RPMI8226 (cell line): ENCODE measurements around the gene CD99L2.
A peak's percentile ranks its signal among the peaks of the same experiment; 100 is the strongest.
"Not testable (repeated sequence)": the region's sequence is repeated elsewhere in the genome, so short reads cannot be mapped to it uniquely, and the experiment has no call there.

ENCODE experiments used
- DNase-seq: peaks from one replicate; pipeline ENCODE4 v3.0.0-alpha.2; 2015

The CD99L2 gene

DNA sequence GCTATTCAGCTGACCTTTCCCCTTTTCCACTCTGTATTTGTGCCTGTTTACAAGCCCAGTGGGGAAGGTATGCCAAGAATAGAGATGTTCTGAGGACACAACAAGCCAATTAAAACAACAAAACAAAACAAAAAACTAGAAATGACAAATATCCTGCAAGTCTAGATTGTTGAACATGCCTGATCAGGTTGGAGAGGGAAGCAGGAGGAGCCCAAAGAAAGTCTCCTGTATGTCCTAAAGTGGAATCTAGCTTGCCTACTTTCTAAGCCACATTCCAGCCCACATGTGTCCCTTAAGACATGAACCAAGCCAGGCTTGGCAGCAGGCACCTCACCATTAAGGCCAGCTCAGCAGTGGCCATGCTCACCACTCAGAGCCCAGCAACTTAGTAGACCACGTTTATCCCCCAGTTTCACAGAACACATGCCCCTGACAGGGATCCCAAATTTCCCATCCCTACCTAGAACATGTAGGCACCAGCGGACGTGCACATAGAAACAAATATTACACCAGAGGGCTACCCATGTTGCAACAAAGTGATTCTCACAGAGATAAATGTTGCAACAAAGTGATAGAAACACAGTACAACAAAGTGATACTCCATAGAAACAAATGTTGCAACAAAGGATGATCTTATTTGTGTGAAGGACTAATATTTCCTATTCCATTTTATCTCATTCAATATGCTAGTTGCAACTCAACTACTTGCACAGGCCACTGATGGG, 48.3 kb downstream of the CD99L2 start:
- DNase-seq: no peak

DNA sequence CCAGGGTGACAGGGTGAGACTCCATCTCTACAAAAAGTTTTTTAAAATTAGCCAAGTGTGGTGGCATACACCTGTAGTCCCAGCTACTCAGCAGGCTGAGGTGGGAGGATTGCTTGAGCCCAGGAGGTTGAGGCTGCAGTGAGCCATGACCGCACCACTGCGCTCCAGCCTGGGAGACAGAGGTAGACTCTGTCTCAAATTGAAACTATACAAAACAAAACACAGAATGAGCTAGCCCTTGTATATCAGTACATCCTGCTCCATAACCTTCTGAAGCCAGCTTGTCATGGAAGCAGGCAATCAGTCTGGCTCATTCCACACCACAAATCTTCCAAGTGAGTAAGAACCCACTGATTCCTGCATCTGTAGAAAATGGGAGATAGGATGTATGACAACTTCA, 49.0 kb downstream of the CD99L2 start:
- no peak for DNase-seq

DNA sequence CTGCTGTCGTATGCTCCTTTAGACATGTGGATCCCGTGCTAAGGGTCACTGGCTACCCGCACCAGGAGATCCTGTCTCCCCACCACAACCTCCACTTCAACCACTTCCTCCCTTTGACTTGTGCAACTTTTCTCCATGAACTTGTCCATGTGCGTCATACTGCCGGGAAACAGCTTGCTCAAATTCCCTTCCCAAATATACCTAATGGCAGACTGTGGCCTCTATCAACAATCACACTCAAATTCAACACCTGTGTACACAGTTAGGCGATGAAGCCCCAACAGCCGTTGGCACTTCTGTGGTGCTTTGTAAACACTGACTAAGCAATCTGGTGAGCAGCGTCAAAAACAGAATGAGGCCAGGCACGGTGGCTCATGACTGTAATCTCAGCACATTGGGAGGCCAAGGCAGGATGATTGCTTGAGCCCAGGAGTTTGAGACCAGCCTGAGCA, 49.5 kb downstream of the CD99L2 start:
- peak; percentile 6 for DNase-seq

DNA sequence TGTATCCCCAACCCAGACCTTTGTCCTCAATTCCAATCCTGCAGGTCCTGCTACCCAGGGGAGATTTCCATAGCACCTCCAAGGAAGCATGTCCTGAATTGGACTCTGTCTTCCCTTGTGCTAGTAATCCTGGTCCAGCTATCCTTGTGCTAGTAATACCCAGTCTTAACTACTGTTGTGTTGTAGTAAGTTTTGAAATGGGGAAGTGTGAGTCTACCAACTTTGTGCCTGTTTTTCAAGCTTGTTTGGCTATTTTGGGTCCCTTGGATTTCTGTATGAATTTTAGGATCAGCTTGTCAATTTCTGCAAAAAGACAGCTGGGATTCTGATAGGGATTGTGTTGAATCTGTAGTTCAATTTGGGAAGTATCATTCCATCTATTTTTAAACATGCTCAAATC, 51.4 kb downstream of the CD99L2 start:
- DNase-seq: no peak

DNA sequence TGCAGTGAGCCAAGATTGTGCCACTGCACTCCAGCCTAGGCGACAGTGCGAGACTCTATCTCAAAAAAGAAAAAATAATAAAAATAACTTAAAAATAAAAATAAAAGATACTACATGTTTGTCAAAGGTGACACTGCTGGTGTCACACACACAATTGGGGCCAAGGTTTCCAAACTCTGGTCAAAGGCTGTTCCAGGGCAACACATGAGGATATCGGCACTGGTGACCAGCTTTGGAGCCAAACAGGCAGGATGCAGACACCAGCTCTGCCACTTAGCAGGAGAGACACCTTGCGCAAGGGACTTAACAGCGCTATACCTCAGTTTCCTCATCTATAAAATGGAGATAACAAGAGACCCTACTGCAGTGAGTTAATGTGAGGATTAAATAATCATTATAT, 52.3 kb downstream of the CD99L2 start:
- DNase-seq: no peak

DNA sequence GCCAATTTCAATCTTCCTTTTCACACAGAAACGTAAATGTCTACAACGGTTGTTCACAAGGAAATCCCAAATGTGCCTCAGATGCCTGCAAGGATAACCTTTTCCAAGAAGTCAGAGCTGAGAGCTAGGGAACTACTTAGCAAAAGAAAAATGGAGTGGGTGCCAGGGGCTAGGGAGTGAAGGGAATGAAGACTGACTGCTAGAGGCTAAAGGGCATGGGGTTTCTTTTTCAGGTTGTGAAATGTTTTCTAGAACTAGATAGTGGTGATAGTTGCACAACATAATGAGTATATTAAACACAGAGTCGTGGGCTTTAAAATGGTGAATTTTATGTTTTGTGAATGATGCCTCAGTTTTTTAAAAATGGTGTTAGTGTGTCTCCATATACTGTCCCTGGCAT, 53.4 kb downstream of the CD99L2 start:
- DNase-seq: no peak

DNA sequence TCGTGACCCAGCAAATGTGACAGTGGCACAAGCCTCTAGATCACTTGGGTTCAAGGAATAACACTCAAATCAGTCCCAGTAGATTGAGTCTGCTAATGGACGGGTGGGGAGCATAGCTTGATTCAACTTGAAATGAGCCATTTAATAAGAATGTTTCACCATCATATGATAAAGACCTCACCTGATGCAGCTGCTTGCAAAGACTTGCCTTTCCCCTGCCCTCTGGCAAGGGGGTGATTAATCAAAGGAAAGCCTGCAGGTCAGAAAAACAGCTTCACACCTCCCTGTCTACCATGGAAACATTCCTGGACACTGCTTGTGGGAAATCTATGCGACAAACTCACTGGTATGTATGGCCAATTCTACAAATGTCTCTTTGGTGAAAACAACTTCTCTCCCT, 54.5 kb downstream of the CD99L2 start:
- DNase-seq: no peak

DNA sequence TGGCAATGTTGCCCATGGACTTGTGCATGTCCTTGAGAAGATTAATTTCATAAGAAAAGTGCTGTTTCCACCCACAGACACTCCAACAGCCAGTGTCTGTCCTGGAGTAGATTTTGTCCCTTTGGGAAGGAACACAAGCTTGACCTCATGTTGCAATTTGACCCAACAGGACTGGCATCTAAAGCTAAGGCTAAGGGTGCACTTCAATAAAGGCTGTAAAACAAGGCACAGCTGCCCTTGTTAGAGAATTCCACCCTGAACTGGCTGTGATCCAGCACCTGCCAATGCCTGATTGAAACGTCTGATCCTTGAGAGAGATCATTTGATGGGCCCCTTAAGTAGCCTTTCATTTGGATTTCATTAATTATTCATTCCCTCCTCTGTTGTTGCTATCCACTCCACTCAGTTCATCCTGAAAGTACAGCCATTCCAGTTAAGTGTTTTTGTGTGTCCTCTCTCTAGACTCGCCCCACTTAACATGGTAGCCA, 56.2 kb downstream of the CD99L2 start:
- DNase-seq: no peak

DNA sequence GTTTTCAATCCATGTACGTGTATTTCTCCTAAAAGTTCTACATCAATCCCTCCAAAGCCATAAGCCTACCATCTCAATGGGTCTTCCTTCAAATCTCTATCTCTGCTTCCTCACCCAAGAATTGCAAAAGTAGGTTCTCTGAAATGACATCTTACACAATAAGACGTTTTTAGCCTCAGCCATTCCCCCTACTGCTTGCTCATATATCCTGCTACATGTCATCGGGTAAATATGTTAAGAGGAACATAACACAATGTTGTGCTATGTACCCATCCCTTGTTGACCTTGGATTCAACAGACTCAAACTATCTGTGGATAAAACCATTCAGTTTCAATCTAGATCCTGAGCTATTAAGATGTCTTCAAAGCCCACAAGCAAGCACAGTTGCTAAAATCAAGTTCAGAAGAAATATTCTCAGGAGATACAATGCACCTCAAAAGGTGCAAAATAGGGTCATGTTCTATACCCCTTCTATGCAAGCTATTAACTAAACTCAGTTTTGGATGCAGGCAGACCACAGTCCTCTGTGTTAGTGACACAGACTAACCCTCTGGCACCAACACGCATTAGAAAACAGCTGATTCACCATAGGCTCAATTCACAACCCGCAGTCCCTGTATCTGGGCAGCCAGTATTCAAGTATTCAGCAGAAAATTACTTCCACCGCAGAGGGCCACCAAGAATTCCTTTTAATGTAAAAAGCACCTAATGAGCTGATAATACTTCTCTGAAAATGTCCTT, 56.8 kb downstream of the CD99L2 start:
- DNase-seq: no peak

DNA sequence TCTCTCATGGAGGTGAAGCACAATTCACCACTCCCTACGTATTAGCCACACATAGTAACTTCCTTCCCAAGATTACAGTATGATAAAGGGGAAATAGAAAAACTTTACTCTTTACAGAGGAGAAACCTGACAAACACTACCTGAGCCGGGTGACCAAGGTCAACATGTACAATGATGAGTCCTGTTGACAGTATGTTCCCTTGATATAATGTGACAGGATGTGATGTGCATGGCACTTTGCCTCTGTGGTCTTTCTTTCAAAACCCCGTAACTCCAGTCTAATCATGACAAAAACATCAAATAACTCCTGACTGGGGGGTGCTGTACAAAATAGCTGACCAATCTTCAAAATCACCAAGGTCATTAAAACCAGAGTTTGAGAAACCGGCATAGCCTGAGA, 60.6 kb downstream of the CD99L2 start:
- no peak for DNase-seq

DNA sequence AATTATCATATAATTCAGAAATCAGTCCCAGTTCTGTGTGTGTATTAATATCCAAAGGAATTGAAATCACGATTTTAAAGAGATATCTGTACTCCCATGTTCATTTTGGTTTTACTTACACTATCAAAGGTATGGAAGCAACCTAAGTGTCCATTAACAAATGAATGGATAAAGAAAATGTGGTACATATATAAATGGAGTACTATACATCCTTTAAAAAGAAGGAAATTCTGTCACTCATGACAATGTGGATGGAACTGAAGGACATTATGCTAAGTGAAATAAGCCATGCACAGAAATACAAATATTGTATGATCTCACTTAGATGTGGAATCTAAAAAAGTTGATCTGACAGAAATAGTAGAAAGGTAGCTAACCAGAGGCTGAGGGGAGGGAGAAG, 63.8 kb downstream of the CD99L2 start:
- no peak for DNase-seq

DNA sequence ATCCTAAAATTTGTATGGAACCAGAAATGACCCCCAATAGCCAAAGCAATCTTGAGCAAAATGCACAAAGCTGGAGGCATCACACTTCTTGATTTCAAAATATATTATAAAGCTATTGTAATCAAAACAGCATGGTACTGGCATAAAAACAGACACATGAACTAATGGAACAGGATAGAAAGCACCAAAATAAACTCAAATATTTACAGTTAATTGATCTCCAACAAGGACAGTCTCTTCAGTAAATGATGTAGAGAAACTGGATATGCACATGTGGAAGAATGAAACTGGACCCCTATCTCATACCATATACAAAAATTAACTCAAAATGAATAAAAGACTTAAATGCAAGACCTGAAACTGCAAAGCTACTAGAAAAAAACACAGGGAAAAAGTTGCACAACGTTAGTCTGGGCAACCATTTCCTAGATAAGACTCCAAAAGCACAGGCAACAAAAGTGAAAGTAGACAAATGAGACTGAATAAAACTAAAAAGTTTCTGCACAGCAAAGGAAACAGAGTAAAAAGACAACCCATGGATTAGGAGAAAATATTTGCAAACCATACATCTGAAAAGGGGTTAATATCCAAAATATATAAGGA, 64.9 kb downstream of the CD99L2 start:
- DNase-seq: no peak

DNA sequence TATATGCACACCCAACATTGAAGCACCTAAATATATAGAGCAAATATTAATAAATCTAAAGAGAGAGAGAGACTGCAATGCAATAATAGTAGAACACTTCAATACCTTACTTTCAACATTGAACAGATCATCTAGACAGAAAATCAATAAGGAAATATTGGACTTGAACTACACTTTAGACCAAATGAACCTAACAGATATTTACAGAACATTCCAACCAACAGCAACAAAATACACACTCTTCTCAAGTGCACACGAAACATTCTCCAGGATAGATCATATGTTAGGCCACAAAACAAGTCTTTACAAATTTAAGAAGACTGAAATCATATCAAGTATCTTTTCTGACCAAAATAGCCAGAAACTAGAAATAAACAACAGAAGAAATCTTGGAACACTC, 66.6 kb downstream of the CD99L2 start:
- DNase-seq: no peak

DNA sequence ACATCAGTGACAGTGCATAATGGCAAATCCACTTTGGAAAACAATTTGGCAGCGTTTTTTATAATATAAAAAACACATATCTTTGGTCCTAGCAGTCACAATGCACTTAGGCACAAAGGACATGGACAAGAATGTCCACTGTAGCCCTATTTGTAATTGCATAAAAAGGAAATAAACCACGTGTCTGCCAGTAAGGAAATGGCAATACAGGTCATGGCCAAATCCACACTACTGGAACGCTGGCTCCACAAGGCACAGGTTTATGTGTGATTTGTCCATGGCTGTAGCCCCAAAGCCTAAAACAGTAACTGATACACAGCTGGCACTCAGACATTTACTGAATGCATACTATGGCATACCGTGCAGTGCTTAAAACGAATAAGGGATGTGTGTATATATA, 69.7 kb downstream of the CD99L2 start:
- no peak for DNase-seq

DNA sequence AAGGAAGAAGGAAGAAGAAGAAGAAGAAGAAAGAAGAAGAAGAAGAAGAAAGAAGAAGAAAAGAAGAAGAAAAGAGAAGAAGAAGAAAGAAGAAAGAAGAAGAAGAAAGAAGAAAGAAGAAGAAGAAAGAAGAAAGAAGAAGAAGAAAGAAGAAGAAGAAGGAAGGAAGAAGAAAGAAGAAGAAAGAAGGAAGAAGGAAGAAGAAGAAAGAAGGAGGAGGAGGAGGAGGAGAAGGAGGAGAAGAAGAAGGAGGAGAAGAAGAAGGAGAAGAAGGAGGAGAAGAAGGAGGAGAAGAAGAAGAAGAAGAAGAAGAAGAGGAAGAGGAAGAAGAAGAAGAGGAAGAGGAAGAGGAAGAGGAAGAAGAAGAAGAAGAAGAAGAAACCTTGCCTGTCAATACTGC, 74.1 kb downstream of the CD99L2 start:
- not testable (repeated sequence) for DNase-seq

DNA sequence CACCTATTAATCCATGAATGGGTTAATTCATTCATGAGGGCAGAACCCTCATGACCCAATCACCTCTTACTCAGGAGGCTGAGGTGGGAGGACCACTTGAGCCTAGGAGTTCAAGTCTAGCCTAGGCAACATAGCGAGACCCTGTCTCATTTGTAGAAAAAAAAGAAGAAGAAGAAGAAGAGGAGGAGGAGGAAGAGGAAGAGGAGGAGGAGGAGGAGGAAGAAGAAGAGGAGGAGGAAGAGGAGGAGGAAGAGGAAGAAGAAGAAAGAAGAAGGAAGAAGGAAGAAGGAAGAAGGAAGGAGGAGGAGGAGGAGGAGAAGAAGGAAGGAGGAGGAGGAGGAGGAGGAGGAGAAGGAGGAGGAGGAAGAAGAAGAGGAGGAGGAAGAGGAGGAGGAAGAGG, 74.6 kb downstream of the CD99L2 start:
- DNase-seq: not testable (repeated sequence)

DNA sequence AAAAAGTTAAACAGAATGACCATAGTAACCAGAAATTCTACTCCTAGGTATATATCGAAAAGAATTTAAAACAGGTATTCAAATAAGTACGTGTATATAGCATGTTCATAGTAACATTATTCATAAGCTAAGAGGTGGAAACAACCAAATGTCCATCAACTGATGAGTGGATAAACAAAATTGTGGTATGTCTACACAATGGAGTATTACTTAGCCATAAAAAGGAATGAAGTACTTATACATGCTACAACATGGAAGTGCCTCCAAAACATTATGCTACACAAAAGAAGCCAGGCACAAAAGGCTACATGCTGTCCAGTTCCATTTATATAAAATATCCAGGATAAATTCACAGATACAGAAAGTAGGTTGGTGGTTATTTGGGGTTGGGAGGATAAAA, 76.5 kb downstream of the CD99L2 start:
- DNase-seq: no peak

DNA sequence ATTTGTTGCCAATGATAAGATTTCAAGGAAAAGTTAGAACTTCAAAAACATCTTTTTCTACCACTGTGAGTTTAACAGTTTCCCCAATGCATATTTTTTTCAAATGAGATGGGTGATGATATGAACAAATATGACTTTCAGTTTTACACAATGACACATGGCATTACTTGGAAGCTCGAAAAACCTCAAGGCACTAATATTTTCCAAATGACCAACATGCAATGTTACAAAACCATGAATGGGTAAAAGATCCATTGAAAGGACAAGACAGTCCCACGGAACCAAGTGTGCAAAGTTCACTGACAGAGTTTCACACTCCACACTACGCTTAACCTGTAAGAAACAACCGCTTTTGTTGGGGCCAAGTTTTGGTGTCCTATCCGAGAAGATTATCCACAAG, 84.5 kb downstream of the CD99L2 start:
- DNase-seq: no peak

DNA sequence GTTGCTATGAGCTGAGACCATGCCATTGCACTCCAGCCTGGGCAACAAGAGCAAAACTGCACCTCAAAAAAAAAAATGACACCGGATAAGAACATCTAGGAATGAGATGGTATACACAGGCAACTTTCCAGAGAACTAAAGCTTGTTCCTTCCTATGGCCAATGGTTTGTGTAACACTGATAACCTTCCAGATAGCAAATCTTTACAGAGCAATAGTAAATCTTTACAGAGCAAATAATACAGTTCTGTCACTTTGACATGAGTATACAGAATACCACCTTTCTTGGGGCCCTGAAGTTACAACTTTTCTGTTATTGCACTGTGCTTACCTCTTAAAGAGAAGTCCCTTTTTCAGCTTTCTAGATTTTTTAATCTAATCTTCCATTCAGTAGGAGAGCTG, 91.6 kb downstream of the CD99L2 start:
- no peak for DNase-seq

DNA sequence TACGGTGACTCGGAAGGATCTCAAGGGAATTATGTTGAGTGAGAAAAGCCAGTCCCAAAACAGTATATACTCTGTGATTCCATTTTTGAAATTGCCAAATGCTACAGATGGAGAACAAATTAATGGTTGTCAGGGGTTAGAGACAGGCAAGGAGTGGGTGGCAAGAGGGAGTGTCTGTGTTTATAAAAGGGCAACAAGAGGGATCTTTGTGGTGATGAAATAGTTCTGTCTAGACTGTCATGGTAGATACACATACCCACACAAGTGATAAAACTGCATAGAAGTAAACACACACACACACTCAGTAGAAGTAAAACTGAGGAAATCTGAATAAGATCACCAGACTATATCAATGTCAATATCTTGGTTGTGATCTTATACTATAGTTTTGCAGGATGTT, 92.7 kb downstream of the CD99L2 start:
- DNase-seq: no peak

DNA sequence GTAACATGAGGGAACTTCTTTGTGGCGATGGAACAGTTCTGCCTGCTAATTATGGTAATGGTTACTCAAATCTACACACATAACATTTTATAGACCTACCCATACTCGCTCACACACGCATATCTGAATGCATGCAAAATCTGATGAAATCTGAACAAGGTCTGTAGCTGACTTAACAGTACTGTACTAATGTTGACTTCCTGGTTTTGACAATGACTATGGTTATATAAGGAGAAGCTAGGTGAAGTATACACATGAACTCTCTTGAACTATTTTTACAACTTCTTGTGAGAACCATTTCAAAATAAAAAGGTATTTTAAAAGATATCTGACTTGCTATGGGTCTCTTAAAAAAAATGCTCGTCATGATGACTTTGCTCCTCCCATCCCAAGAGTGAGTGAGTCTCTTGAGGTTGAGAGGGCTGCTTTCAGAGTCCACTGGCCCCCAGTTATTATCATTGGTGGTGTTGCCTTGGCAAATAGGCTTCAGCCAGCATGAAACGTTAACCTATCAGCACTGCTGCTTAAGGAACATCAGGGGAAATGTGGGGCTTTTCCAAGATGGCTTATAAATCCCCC, 105.4 kb downstream of the CD99L2 start:
- DNase-seq: no peak

DNA sequence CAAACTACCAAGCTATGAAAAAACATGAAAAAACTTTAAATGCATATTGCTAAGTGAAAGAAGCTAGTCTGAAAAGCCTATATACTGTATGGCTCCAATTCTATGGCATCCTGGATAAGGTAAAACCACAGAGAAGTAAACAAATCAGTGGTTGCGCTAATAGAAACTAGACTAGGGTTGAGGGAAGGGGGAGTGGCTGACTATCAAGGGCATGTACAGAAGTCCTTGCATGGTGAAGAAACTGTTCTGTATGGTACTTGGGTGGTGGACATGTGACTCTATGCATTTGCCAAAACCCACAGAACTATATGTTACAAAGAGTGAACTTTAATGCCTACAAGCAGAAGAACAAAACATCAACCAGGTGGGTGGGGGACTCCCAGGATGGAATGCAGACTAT, 108.4 kb downstream of the CD99L2 start:
- DNase-seq: no peak

DNA sequence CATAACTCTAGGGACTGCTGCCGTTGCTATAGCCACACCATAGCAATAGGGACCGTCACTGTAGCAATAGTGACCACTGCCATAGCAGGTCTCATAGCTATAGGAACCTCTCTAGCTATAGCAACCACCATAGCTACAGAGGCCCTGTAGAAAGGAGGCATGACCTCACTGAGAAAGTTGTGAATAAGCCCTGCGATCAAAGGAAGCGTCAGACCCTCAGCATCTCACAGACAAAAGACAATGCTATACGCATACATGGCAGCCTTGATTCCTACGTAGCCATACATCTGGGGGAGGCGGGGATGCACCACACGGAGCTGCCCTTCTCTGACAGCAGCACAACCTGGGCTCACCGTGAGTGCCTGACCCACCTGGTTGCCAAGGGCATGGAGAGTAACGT, 116.8 kb downstream of the CD99L2 start:
- no peak for DNase-seq

DNA sequence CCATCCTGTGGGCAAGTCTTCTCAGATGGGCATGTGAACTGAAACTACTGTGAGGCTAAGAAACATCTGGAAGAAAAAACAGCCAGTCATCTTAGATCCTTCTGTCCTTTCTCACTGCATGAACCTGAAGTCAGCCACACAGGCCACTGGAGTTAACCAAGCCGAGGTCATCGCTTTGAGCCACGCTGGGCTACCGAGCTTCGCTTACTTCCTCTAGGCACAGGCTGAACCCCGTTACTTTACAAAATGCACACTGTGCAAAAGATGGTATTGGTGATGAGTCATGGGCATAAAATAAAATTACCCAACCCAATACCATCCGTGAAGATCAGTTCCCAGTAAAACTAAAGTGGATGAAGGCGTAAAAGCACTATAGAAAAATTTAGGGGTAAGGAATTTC, 119.1 kb downstream of the CD99L2 start:
- no peak for DNase-seq
